ENCODE measurements around the gene CDKL2.

Gene CDKL2

GRCh38 chr4:75634951-75635350 is 4.6 kb upstream of the CDKL2 start:
- no peak for TF ChIP-seq CTCF (IDR thresholded peaks at IDR 0.05)

- TF ChIP-seq CTCF (IDR thresholded peaks at IDR 0.05), result no peak
Measured at GRCh38 chr4:75634281-75634680, 4.0 kb upstream of the CDKL2 start.

GRCh38 chr4:75633846-75634245 is 3.5 kb upstream of the CDKL2 start:
- no peak for TF ChIP-seq CTCF (IDR thresholded peaks at IDR 0.05)

GRCh38 chr4:75630937-75631329 is 605 bp upstream of the CDKL2 start:
- TF ChIP-seq CTCF (IDR thresholded peaks at IDR 0.05), result no peak

GRCh38 chr4:75629239-75629638 is 1.1 kb downstream of the CDKL2 start:
- TF ChIP-seq CTCF (IDR thresholded peaks at IDR 0.05), result no peak

GRCh38 chr4:75623026-75623425 is 7.3 kb downstream of the CDKL2 start:
- no peak for TF ChIP-seq CTCF (IDR thresholded peaks at IDR 0.05)

- no peak for TF ChIP-seq CTCF (IDR thresholded peaks at IDR 0.05)
Measured at GRCh38 chr4:75621715-75622114, 8.6 kb downstream of the CDKL2 start.

- TF ChIP-seq CTCF (IDR thresholded peaks at IDR 0.05), result no peak
Measured at GRCh38 chr4:75612306-75612705, 18.0 kb downstream of the CDKL2 start.

Data from LNCAP (cell line).